Stimulated activated CD8-positive, alpha-beta memory T cell treated with anti-CD3 and anti-CD28 coated beads, Interleukin-12 subunit alpha, Interleukin-12 subunit beta, amount 100 ng/mL, for 4 hours (primary cell): ENCODE data around the gene MOB1A.

Experiments
- DNase-seq: peaks from one replicate; pipeline ENCODE4 v3.0.0-alpha.2; 2020; ENCODE audit warnings: low read depth

Gene MOB1A

DNA sequence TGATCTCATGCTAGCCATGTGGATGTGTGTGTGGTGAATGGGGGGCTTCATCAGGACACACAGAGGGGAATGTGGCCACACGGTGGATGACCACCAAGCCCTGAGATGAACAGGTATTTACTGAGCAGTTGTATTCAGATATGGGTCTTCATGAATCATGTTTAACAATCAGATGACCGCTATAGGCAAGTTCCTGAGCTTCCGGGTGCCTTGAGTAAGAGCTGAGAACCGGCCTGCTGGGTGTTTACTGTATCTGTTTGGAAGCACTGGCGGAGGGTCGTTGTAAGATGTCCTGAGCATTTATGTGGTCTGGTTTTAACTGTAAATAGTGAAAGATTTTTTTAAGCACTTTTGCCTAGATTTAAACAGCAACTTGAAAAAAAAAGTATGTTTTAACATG lies 74.9 kb downstream of the MOB1A start:
- no peak for DNase-seq
